Mesothelial cell of epicardium (in vitro differentiated cells): ENCODE results near the gene WWOX. TPM values are rescaled to one million over a fixed set of nuclear protein-coding genes. Genes with fewer than 3 reads are reported as not detected.

Source experiments
- DNase-seq, 2 experiments: peaks; one replicate each; pipeline ENCODE4 v3.0.0; 2021; ENCODE audit warnings: low spot score in 2 of 2; ENCODE audit not compliant: unreplicated experiment in 2 of 2
- H3K27ac Mint-ChIP-seq: 2 replicates; pipeline ENCODE4 v1.8.0; 2021; ENCODE audit warnings: mixed read lengths
- H3K27me3 Mint-ChIP-seq: 2 replicates; pipeline ENCODE4 v1.8.0; 2021; ENCODE audit warnings: low read depth, mixed read lengths
- H3K36me3 Mint-ChIP-seq: 2 replicates; pipeline ENCODE4 v1.8.0; 2021; ENCODE audit warnings: mixed read lengths
- H3K4me1 Mint-ChIP-seq: 2 replicates; pipeline ENCODE4 v1.8.0; 2021; ENCODE audit warnings: mixed read lengths
- H3K4me3 Mint-ChIP-seq: 2 replicates; pipeline ENCODE4 v1.8.0; 2021; ENCODE audit warnings: mild to moderate bottlenecking, moderate library complexity, mixed read lengths
- H3K9me3 Mint-ChIP-seq: 2 replicates; pipeline ENCODE4 v1.8.0; 2021; ENCODE audit warnings: mixed read lengths
- total RNA-seq: library from RNA; stranded (reverse); gene quantifications from 3 replicates; pipeline ENCODE4 v1.2.1, GENCODE V29; 2021
- TF ChIP-seq, protein P1 (sequence below): fragments of 200-600 bp; sonication (generic); IDR thresholded peaks from one replicate; pipeline ENCODE4 v1.5.0; 2021; ENCODE audit warnings: antibody characterized with exemption; ENCODE audit not compliant: unreplicated experiment

The WWOX gene
- total RNA-seq, 1 donor from 2014 or later = 29.7 TPM

DNA sequence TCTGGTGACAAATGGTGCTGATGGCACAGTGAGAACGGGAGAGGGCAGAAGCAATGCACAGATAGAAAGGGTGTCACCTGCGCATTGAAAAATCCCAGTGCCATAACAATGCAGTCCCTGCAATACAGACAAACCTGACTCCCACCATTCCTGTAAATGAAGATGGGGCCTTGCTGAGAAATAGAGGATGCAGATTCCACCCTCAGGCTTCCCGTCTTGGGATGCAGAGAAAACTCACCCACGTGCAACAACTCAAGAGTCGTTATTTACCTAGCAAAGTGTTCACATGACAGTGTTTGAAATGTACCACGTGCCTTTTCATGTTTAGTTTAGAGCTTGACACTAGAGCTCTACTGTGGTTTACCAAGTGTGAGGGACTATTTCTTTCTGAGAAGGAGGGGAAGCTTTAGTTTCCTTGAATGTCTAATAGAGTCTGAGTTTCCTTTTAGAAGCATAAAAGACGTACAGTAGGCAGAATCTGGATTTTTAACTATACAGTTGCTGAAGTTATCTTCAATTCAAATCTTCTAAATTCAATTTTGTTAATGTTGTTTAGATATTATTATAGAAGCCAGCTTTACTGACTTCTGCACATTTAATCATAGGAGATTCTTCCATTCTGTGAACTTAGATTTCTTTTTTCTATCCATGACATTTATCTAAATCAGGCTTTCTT, 35.6 kb downstream of the WWOX start:
- no peaks in the 10 kb centered on the region for H3K4me1 Mint-ChIP-seq
- TF ChIP-seq, protein P1, sequence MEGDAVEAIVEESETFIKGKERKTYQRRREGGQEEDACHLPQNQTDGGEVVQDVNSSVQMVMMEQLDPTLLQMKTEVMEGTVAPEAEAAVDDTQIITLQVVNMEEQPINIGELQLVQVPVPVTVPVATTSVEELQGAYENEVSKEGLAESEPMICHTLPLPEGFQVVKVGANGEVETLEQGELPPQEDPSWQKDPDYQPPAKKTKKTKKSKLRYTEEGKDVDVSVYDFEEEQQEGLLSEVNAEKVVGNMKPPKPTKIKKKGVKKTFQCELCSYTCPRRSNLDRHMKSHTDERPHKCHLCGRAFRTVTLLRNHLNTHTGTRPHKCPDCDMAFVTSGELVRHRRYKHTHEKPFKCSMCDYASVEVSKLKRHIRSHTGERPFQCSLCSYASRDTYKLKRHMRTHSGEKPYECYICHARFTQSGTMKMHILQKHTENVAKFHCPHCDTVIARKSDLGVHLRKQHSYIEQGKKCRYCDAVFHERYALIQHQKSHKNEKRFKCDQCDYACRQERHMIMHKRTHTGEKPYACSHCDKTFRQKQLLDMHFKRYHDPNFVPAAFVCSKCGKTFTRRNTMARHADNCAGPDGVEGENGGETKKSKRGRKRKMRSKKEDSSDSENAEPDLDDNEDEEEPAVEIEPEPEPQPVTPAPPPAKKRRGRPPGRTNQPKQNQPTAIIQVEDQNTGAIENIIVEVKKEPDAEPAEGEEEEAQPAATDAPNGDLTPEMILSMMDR = no peak
- H3K4me3 Mint-ChIP-seq = no peak overlapping the region
- H3K9me3 Mint-ChIP-seq = peaks cover under 1% of the 10 kb centered on the region
- H3K27ac Mint-ChIP-seq = no peak overlapping the region
- H3K36me3 Mint-ChIP-seq = peaks cover 12% of the 10 kb centered on the region
- no peaks in the 10 kb centered on the region for H3K27me3 Mint-ChIP-seq
- no peak for DNase-seq

GRCh38 chr16:78137179-78137578, 37.7 kb downstream of the WWOX start:
- Mint-ChIP-seq H3K4me3 (no peak overlapping the region), H3K27ac (no peak overlapping the region), H3K9me3 (no peaks in the 10 kb centered on the region), H3K4me1 (no peaks in the 10 kb centered on the region), H3K27me3 (no peaks in the 10 kb centered on the region), H3K36me3 (peaks cover 6% of the 10 kb centered on the region)
- no peak for DNase-seq
- TF ChIP-seq, protein P1 = no peak

GRCh38 chr16:78137782-78138616, 38.5 kb downstream of the WWOX start:
- no peaks in the 10 kb centered on the region for H3K9me3 Mint-ChIP-seq
- no peak overlapping the region for H3K27ac Mint-ChIP-seq
- no peak for DNase-seq
- H3K4me1 Mint-ChIP-seq = no peaks in the 10 kb centered on the region
- H3K36me3 Mint-ChIP-seq = no peaks in the 10 kb centered on the region
- TF ChIP-seq, protein P1 = no peak
- H3K4me3 Mint-ChIP-seq = no peak overlapping the region
- no peaks in the 10 kb centered on the region for H3K27me3 Mint-ChIP-seq

- no peaks in the 10 kb centered on the region for H3K36me3 Mint-ChIP-seq
- no peaks in the 10 kb centered on the region for H3K4me1 Mint-ChIP-seq
- no peak overlapping the region for H3K27ac Mint-ChIP-seq
- no peak overlapping the region for H3K4me3 Mint-ChIP-seq
- H3K9me3 Mint-ChIP-seq = no peaks in the 10 kb centered on the region
- no peaks in the 10 kb centered on the region for H3K27me3 Mint-ChIP-seq
- DNase-seq = no peak
- TF ChIP-seq, protein P1 = no peak
These were observed 41.5 kb downstream of the WWOX start for GRCh38 chr16:78140818-78141466.

DNA sequence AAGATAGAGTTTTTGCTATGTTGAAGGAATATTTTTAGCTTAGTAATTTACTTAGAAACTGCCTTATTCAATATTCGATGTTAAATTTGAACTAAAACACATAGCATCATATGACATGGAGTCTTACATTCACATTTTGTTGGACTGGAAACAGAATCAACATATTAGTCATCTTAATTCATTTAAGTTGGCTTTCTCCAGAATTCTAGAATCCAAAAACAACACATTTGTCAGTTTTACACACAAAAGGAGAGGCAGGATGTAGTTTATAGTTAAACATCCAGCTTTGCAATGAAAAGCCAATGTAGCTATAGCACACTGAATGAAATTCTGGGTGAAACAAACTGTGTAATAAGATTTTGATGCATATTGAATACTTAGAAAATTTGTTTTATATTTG, 43.3 kb downstream of the WWOX start:
- H3K27ac Mint-ChIP-seq = no peak overlapping the region
- H3K36me3 Mint-ChIP-seq = no peaks in the 10 kb centered on the region
- H3K27me3 Mint-ChIP-seq = no peaks in the 10 kb centered on the region
- TF ChIP-seq, protein P1 = no peak
- no peaks in the 10 kb centered on the region for H3K4me1 Mint-ChIP-seq
- H3K9me3 Mint-ChIP-seq = no peaks in the 10 kb centered on the region
- H3K4me3 Mint-ChIP-seq = no peak overlapping the region
- DNase-seq = no peak
